Islet precursor cell (in vitro differentiated cells): ENCODE measurements around the gene MRPS22.
"Not testable (repeated sequence)": the region's sequence is repeated elsewhere in the genome, so short reads cannot be mapped to it uniquely, and the experiment has no call there.

ENCODE experiments used
- DNase-seq: peaks from one replicate; pipeline ENCODE4 v3.0.0-alpha.2; 2018

Gene MRPS22

DNA sequence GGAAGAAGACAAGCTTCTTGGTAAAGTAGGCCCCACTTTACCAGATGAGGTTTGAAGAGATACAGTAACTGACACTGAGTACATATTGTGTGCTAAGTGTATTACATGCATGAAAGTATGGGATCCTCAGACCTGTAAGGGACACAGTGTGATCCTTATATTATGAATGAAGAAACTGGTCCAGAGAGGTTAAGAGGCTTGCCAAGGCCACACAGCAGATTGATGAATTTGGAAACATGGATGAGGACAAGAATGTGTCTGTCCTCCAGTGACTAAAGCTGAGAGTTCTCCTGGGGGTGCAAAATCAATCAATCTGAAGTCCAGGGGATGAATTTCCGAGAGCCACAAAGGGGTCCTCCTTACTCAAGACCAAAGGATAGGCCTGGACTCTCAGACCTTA, 31.4 kb upstream of the MRPS22 start:
- no peak for DNase-seq

DNA sequence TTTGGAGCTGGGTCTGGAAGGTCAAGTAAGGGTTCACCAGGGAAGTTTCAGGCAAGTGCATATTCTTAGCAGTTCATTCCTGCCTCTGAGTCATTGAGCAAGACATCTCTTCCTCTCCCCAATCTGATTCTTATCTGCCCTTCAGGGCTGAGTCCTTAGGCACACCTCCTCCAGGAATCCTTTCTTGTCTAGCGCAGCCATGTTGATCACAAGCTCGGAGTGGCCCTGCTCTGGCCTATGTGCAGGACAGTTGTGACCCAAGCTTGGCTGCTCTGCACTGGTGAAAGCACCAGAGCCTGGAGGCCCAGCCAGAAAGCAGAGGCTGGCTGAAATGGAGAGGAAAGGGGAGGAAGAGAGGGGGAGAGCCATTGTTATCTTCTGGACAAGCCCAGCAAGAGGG, 30.9 kb upstream of the MRPS22 start:
- DNase-seq, result peak; percentile 92

DNA sequence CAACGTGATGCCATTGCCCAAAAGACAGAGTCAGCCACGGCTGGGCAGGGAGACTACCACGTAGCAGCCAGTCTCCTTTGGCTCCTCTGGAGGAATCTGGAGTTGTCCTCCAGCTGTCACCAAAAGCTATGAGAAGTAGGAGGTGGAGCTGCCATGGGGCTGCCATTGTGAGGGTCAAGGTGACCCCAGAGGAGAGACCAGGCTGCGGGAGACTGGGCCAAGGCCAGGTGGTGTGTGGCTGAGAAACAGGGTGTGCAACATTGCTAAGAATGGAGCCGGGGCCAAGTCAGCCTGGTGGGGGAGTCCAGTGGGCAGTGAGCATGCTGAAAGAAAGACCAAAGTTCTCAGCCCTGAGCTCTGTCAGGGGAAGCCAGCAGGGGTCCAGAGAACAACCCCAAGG, 29.9 kb upstream of the MRPS22 start:
- no peak for DNase-seq

- no peak for DNase-seq
Measured at GRCh38 chr3:139317215-139317614, 26.6 kb upstream of the MRPS22 start.

- no peak for DNase-seq
Measured at GRCh38 chr3:139317660-139318430, 26.0 kb upstream of the MRPS22 start.

- no peak for DNase-seq
Measured at GRCh38 chr3:139318431-139318816, 25.4 kb upstream of the MRPS22 start.

DNA sequence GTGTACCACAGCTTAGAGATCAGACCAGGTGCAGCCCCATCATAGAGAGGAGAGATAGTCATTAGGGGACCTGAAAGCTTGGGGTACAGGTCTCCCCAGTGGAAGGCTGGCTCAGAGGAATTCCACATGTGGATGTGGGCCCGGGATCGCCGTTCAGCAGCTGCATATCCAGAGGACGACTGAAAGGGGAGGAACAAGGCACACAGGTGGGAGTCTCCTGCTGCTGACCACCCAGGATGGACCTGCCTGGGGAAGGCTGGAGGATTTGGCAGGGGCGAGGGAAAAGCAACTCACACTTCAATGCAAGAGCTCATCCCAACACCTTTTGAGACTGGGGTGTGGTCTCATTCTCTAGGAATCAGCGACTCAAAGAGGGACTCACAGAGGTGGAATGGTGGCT, 25.0 kb upstream of the MRPS22 start:
- no peak for DNase-seq

GRCh38 chr3:139319428-139320402, 24.1 kb upstream of the MRPS22 start:
- peak; percentile 71 for DNase-seq

DNA sequence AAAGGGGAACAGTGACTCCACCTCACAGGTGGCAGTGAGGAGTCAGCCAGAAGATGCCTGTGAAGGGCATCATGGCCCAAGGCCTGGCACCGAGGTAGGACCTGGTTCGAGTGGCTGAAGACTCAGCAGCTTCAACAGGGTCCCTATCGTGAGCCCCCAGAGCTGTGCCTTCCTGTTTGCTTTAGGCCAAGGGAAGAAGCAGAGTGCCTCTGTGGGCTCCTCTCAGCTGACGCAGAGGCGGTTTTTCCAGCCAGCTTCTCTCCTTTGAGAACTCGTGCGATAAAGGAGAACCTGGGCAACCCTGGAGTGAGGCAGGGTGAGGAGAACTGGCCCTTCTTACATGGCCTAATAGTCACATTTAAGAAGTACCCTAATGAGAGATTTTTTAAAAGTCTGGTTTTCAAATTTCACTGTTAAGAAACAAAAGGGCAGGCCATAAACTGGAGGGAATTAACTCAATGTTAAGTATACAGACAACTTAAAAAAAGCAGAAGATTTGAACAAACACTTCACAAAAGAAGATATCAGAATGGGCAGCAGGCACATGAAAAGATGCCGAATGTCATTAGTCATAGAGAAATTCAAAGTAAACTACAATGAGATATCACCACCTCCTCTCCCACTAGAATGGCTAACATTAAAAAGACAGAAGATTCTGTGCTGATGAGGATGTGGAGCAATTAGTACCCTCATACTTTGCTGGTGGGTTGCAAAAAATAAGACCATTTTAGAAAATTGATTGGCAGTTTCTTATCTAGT, 23.1 kb upstream of the MRPS22 start:
- no peak for DNase-seq

DNA sequence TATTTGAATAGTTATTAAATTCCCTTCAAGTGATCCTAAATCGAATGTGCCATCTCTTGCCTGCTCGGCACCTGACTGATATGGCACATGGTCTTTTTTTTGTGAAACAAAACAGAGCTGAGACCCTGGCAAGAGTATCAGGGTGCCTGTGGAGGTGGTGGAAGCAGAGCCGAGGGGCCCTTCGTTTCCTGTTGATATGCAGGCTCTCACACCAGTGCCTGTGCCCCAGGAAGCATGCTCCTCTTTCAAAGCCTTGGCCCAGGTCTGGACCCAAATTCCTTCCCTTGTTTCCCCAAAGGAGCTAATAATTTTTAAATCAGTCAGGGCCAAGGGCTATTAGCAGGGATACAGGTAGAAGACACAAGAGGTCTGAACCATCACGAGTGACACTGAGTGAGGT, 21.5 kb upstream of the MRPS22 start:
- no peak for DNase-seq

DNA sequence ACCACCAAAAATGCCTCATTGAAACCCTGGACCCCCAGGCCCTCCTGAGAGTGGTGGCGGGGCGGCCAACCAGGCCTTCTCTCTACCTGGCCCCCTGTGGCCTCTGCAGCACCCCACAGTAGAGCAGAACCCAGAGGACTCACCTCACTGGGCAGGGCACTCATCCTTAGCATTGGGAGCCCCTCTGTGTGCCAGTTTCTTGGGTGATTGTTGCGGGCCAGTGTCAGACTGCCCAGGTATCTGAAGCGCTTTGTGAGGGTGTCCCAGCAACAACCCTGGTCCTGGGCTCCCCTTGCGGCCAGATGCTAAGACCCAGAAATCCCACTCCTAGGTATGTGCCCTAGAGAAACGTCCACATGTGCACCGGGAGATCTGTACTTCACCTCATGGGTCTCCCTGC, 20.7 kb upstream of the MRPS22 start:
- DNase-seq, result no peak

DNA sequence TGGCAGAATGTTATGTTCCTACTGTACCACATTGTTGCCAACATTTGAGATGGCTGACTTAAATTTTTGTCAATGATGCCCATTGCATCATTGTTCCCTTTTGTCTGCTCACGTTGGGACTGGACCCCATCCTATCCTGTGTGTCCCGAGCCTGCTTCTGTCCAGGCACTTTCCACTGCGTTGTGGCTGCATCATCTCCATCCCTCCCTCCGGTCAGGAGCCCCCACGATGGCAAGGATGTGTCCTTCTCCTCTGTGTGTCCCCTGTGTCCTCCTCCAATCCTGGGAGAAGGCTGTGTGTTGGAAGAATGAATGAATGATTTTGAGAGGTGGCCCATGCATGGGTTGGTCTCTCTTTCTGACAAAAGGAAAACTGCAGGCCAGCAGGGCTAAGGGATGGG, 19.4 kb upstream of the MRPS22 start:
- DNase-seq, result peak; percentile 24

DNA sequence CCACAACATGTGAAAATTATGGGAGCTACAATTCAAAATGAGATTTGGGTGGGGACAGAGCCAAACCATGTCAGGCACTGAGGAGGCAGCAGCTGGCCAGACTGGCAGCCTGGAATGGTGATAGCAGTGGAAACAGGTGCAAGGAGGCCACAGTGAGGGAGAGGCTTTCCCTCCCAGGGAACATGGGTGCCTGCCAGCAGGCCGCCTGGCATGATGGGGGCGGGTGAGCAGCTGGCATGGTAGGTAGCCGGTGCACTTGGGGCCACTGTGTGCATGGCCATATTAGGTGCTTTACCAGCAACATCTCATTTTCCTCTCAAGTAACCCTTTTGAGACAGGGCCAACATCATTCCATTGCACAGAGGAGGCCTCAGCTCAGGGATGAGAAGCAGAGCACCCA, 18.3 kb upstream of the MRPS22 start:
- DNase-seq, result peak; percentile 43

DNA sequence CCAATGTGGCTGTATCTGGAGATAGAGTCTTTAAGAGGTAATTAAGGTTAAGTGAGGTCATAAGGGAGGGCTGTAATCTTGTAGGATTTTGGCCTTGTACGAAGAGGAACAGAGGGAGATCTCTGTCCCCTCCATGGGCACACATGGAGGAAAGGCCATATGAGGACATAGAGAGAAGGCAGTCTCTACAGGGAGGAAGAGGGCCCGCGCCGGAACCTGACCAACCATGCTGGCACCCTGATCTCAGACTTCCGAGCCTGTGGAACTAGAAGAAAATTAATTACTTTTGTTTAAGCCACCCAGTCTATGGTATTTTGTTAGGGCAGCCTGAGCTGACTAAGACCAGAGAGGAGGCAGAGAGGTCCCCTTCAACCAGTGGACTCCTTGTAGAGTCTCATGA, 17.7 kb upstream of the MRPS22 start:
- peak; percentile 38 for DNase-seq

DNA sequence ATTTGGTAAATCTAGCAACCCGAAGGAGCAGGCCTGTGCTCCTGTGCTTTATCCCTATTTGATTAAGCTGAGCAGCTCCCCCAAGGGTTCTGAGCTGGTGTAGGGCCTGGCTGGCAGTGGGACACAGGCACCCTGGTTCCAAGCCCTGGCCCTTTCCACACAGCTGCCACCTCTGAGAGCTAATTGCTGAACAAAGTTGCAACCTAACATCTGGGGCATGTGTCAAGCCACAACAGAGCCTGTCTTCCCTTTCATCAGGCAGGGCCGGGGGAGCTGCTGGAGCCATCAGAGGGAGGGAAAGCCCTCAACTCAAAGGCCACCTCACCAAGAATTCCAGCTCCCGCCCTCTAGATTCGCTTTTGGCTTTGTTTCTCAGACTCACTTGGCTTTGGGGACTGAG, 17.1 kb upstream of the MRPS22 start:
- DNase-seq, result peak; percentile 48

DNA sequence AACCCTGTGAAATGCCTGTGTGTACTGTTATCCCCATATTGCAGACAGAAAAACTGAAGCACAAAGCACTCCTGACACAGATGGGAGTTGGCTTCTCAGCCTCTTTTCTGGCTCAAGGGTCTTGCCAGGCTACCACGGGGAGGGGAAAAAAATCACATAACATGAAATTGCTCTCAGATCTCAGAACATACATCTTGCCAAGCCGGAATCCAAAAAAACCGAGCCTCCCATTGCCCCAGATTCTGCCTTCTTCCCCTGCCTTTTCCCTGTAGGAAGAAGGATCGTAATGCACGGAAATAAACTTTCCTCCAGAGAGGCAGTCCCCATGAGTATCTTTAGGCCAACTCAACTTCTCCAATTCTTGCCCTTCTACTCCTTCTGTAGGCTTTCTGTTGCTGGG, 16.6 kb upstream of the MRPS22 start:
- DNase-seq, result peak; percentile 20

- DNase-seq, result peak; percentile 71
Measured at GRCh38 chr3:139327861-139328260, 16.0 kb upstream of the MRPS22 start.

- DNase-seq, result no peak
Measured at GRCh38 chr3:139328356-139328755, 15.5 kb upstream of the MRPS22 start.

DNA sequence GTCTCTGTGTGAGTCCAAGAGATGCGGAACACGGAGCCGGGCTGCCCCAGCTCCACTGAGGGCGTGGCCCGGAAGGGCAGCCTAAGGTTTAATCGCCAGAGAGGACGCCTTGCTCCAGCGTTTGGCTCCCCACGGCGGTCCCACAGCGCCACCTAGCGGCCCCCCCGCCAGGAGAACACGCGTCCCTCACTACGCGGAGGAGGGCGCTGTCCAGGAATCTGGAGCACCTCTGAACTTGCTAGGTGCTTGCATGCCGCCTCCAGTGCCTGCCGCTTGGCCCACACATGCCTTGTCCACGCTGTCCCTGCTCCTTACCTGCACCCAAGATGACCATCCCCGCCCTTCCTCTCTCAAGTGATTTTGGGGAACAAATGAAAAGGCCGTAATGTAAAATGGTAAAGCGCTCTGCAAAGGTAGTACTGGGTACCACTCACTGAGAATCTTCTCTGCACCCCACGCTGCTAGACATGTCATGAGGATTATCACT, 14.4 kb upstream of the MRPS22 start:
- peak; percentile 97 for DNase-seq

DNA sequence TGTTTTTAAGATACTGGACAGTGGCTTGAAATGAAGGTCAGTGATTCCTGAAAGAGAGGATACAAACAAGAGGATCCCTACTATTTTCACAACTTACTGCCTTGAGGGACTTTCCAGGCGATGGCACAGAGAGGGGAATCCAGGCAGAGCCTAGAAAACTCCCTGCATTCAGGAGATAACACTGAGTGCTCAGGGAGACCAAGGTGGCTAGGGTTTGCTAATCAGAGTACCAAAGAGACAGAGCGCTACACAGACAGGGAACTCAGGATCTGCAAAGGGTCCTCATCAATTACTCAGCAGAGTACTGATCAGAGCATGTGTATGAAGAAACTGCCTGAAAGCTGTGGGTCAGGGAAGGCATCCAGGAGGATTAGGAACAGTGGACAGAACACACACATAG, 11.7 kb upstream of the MRPS22 start:
- DNase-seq, result peak; percentile 35

DNA sequence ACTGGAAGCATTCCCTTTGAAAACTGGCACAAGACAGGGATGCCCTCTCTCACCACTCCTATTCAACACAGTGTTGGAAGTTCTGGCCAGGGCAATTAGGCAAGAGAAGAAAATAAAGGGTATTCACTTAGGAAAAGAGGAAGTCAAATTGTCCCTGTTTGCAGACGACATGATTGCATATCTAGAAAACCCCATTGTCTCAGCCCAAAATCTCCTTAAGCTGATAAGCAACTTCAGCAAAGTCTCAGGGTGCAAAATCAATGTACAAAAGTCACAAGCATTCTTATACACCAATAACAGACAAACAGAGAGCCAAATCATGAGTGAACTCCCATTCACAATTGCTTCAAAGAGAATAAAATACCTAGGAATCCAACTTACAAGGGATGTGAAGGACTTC, 9.1 kb upstream of the MRPS22 start:
- not testable (repeated sequence) for DNase-seq

GRCh38 chr3:139338405-139338804, 5.4 kb upstream of the MRPS22 start:
- peak; percentile 41 for DNase-seq
